Adrenal gland (tissue), 12 donors: Measurements from ENCODE around the gene SMURF1. TPM values are rescaled to one million over a fixed set of nuclear protein-coding genes. Genes with fewer than 3 reads are reported as not detected.

Source experiments
- DNase-seq, 7 donors: peaks; one replicate each; pipeline ENCODE4 v3.0.0-alpha.2; 2019 to 2020
- H3K27ac ChIP-seq, 5 donors: fragments of 200-600 bp; sonication (generic) in 4 of 5; 1 replicate in 3 of 5; 2 replicates in 2 of 5; pipeline versions ENCODE4 v1.5.1 to v1.8.0; 2016 to 2020; ENCODE audit warnings: mild to moderate bottlenecking in 1 of 5
- H3K27me3 ChIP-seq: fragments of 200-600 bp; 2 replicates; pipeline ENCODE4 v1.8.0; 2021
- H3K36me3 ChIP-seq, 2 donors: fragments of 200-600 bp; replicated peaks in 1 of 2; 1 replicate in 1 of 2; 2 replicates in 1 of 2; pipeline versions ENCODE4 v1.5.1 to v1.8.0; 2018 to 2022
- H3K4me1 ChIP-seq, 2 donors: fragments of 200-600 bp; replicated peaks in 1 of 2; 1 replicate in 1 of 2; 2 replicates in 1 of 2; pipeline versions ENCODE4 v1.5.1 to v1.8.0; 2018 to 2021
- H3K4me3 ChIP-seq, 4 donors: fragments of 200-600 bp; sonication (generic) in 3 of 4; one replicate each; pipeline ENCODE4 v1.5.1; 2016 to 2018
- H3K9me3 ChIP-seq, 3 donors: fragments of 200-600 bp; sonication (generic) in 1 of 3; replicated peaks in 1 of 3; 1 replicate in 2 of 3; 2 replicates in 1 of 3; pipeline versions ENCODE4 v1.5.1 to v1.8.0; 2016 to 2021
- CTCF ChIP-seq, 6 experiments: fragments of 450-650 bp in 4 of 6; fragments of 200-600 bp in 2 of 6; sonication (generic) in 1 of 6; IDR thresholded peaks; 1 replicate in 5 of 6; 2 replicates in 1 of 6; pipeline versions ENCODE4 v1.5.1 to v1.8.0; 2016 to 2021; ENCODE audit warnings: antibody characterized with exemption in 6 of 6, mild to moderate bottlenecking in 2 of 6, moderate library complexity in 1 of 6
- POLR2A ChIP-seq, 2 donors: fragments of 450-650 bp; IDR thresholded peaks; one replicate each; pipeline ENCODE4 v1.6.1; 2017; ENCODE audit warnings: antibody characterized with exemption in 2 of 2, mild to moderate bottlenecking in 2 of 2, moderate library complexity in 1 of 2
- WGBS, 4 donors: extraction: QIAGEN DNeasy Blood & Tissue Kit in 2 of 4; methylation state at CpG; one replicate each; pipeline versions ENCODE4 v1.1.5 to v1.1.7; 2013 to 2017; 5-methylcytosine and 5-hydroxymethylcytosine counted together
- intact Hi-C, 2 donors: fragments of 100-400 bp; cut with DNase I; formaldehyde crosslinking; loops; one replicate each; pipeline versions ENCODE4 v1.14.1 to v1.15.0; 2022 to 2023
- polyA plus RNA-seq, 3 donors: library from polyadenylated mRNA; stranded (reverse); fragments of 200-250 nt in 2 of 3; fragments of 350-450 nt in 1 of 3; fragmentation: Illumina TruSeq in 1 of 3; extraction: RNeasy Lipid Tissue Mini Kit (QIAGEN cat#74804) in 1 of 3; gene quantifications; one replicate each; pipeline ENCODE4 v1.2.3, GENCODE V29; 2013 to 2014
- total RNA-seq, 9 donors: library from RNA; depleted of rRNA in 4 of 9; stranded (reverse); fragments of >200 nt in 4 of 9; fragments of 120-200 nt in 1 of 9; fragmentation: NEBNext Ultra II Directional in 1 of 9; extraction: Animal tissue kit (Norgen Biotek cat#: 25700) in 1 of 9; gene quantifications; one replicate each; pipeline versions ENCODE4 v1.1.0 to v1.2.4, GENCODE V29; 2013 to 2023
- donor health status: healthy with polysubstance abuse.
- donor health status: Bipolar disorder and iron deficiency.
- donor health status: DM: yes; HTN: yes; CAD: no.
- donor health status: DM: no; HTN: no; CAD: no.
- donor health status: DM: no; HTN: no; CAD: no.
- donor health status: DM: yes; HTN: yes; CAD: no.

The SMURF1 gene
- total and polyA plus RNA-seq, 12 donors: 8.9 to 40.3 (median 22.3) TPM

GRCh38 chr7:99095698-99096097 is 48.2 kb downstream of the SMURF1 start:
- H3K4me1 ChIP-seq: peaks cover 16 to 54% of the 10 kb centered on the region in 2 donors
- no peak for DNase-seq
- no peaks in the 10 kb centered on the region for H3K27me3 ChIP-seq
- TF ChIP-seq CTCF (IDR thresholded peaks at IDR 0.05) (no peak), POLR2A (IDR thresholded peaks at IDR 0.05) (no peak)
- intact Hi-C loops: no loop called here
- peaks cover 0 to 6% (median 0%) of the 10 kb centered on the region in 3 donors for H3K9me3 ChIP-seq
- peak overlapping the region; percentile 66 to 96 (median 87) for H3K27ac ChIP-seq
- H3K36me3 ChIP-seq: no peaks in the 10 kb centered on the region
- WGBS, 4 donors: 35 to 56% (median 51%) methylated on average over 2 to 3 of the region's 3 CpGs
- H3K4me3 ChIP-seq: peak overlapping the region in 1 of 4 donors; percentile 6

DNA sequence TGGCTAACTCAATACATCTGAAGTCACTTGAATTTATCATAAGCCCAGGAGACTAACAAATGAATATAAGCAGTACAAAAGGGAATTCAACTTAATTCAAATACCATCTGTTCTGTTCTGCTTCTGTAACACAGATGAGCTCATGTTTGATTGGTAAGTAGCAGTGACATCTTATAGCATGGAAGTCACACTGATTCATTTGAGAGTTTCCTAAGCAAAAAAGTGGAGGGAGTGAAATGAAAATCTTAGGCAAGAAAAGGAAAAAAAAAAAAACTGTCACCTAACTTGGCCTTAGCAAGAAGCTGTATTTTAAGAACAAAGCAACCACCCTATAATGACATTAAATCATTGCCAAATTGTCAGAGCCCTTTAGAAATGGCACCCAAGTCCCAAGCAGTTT is 49.5 kb downstream of the SMURF1 start:
- H3K4me3 ChIP-seq: no peak overlapping the region
- H3K4me1 ChIP-seq: peaks cover 16 to 61% of the 10 kb centered on the region in 2 donors
- H3K27me3 ChIP-seq: no peaks in the 10 kb centered on the region
- peak overlapping the region in 4 of 5 donors; percentile 1 to 96 (median 88) for H3K27ac ChIP-seq
- TF ChIP-seq POLR2A (IDR thresholded peaks at IDR 0.05): no peak
- TF ChIP-seq CTCF (IDR thresholded peaks at IDR 0.05): no peak
- H3K9me3 ChIP-seq: peaks cover 0 to 6% (median 0%) of the 10 kb centered on the region in 3 donors
- no peaks in the 10 kb centered on the region for H3K36me3 ChIP-seq
- no peak for DNase-seq
- intact Hi-C loops: no loop called here

DNA sequence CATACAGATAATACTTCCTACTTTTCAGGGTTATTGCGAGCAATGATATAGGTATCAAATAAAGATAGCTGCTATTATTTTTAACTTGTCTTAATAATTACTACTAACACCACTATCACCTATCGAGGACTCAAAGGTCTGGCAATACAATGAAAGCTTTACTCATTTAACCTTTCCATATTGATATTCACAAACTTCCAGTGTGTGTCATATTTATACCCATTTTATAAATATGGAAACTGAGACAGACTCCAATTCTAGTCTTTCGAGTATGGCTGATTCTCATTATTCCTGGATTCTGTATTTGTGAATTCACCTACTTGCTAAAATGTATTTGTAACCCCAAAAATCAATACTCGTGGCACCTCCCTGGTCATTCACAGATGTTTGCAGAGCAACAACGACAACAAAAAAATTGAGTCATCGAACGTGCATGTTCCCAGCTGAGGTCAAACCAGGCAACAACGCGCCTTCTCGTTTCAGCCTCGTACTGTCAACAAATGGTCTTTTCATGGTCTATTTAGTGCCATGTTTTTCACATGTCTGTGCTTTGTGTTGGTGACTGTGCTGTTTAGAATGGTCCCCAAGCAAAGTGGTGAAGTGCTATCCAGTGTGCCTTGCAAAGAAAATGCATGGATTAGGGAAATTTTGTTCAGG is 51.7 kb downstream of the SMURF1 start:
- no peak overlapping the region for H3K27ac ChIP-seq

More for the DNA sequence above, 51.7 kb downstream of the SMURF1 start:
- no peak for DNase-seq
- H3K4me3 ChIP-seq: no peak overlapping the region
- TF ChIP-seq POLR2A (IDR thresholded peaks at IDR 0.05) (no peak), CTCF (IDR thresholded peaks at IDR 0.05) (no peak)
- WGBS, 4 donors: 82 to 87% (median 86%) methylated on average over 11 of the region's 11 CpGs
- intact Hi-C loops: no loop called here
- no peaks in the 10 kb centered on the region for H3K27me3 ChIP-seq
- peaks cover 11 to 47% of the 10 kb centered on the region in 2 donors for H3K4me1 ChIP-seq
- no peaks in the 10 kb centered on the region for H3K36me3 ChIP-seq
- H3K9me3 ChIP-seq: peaks cover 0 to 1% (median 0%) of the 10 kb centered on the region in 3 donors
